CD14-positive monocyte (primary cell): ENCODE data around the gene CALM1. TPM values are rescaled to one million over a fixed set of nuclear protein-coding genes. Genes with fewer than 3 reads are reported as not detected.

Source experiments
- DNase-seq, 3 donors: peaks; one replicate each; pipeline ENCODE4 v3.0.0-alpha.2; 2011 to 2022
- H2AFZ ChIP-seq: 2 replicates; pipeline ENCODE4 v1.6.0; 2012; ENCODE audit warnings: mild to moderate bottlenecking, low read depth, low read length, inconsistent platforms; ENCODE audit not compliant: insufficient read depth, poor library complexity, severe bottlenecking
- H3K27ac ChIP-seq, 2 donors: 1 replicate in 1 of 2; 2 replicates in 1 of 2; pipeline ENCODE4 v1.5.1; 2012 to 2013; ENCODE audit warnings: low read length in 2 of 2, control low read depth in 1 of 2, inconsistent platforms in 1 of 2, low read depth in 1 of 2, mild to moderate bottlenecking in 1 of 2
- H3K27me3 ChIP-seq, 2 donors: one replicate each; pipeline versions ENCODE4 v1.6.0 to v1.6.1; 2011 to 2013; ENCODE audit warnings: low read length in 2 of 2; ENCODE audit not compliant: control insufficient read depth in 2 of 2, insufficient read depth in 2 of 2
- H3K36me3 ChIP-seq, 2 donors: replicated peaks in 1 of 2; 1 replicate in 1 of 2; 2 replicates in 1 of 2; pipeline versions ENCODE4 v1.5.1 to v1.6.1; 2012 to 2013; ENCODE audit warnings: low read length in 2 of 2, control low read depth in 1 of 2, inconsistent platforms in 1 of 2, mild to moderate bottlenecking in 1 of 2; ENCODE audit not compliant: insufficient read depth in 2 of 2, control insufficient read depth in 1 of 2
- H3K4me1 ChIP-seq, 2 donors: 1 replicate in 1 of 2; 2 replicates in 1 of 2; pipeline versions ENCODE4 v1.5.1 to v1.6.1; 2012 to 2013; ENCODE audit warnings: low read length in 2 of 2, control low read depth in 1 of 2, inconsistent platforms in 1 of 2, mild to moderate bottlenecking in 1 of 2, moderate library complexity in 1 of 2; ENCODE audit not compliant: insufficient read depth in 2 of 2, control insufficient read depth in 1 of 2
- H3K4me2 ChIP-seq: replicated peaks from 2 replicates; pipeline ENCODE3; 2012; ENCODE audit warnings: low read length, moderate library complexity, mild to moderate bottlenecking; ENCODE audit not compliant: poor library complexity, severe bottlenecking; ENCODE audit errors: extremely low read depth
- H3K4me3 ChIP-seq, 3 experiments: fragments of 200-600 bp in 1 of 3; sonication (generic) in 1 of 3; replicated peaks in 1 of 3; 1 replicate in 2 of 3; 2 replicates in 1 of 3; pipeline ENCODE4 v1.5.1; 2011 to 2013; ENCODE audit warnings: low read length in 3 of 3, mild to moderate bottlenecking in 3 of 3, control low read depth in 2 of 3, low read depth in 2 of 3, inconsistent platforms in 1 of 3, moderate library complexity in 1 of 3
- H3K79me2 ChIP-seq: 2 replicates; pipeline ENCODE4 v1.6.0; 2012; ENCODE audit warnings: mild to moderate bottlenecking, control low read depth, inconsistent platforms, low read length, moderate library complexity; ENCODE audit not compliant: insufficient read depth
- H3K9ac ChIP-seq: 2 replicates; pipeline ENCODE4 v1.6.0; 2017; ENCODE audit warnings: low read length, mild to moderate bottlenecking; ENCODE audit not compliant: insufficient read depth, poor library complexity, severe bottlenecking
- H3K9me3 ChIP-seq, 2 donors: replicated peaks in 1 of 2; 1 replicate in 1 of 2; 2 replicates in 1 of 2; pipeline versions ENCODE4 v1.5.1 to v1.6.1; 2012 to 2013; ENCODE audit warnings: low read length in 2 of 2, control low read depth in 1 of 2; ENCODE audit not compliant: control insufficient read depth in 1 of 2, insufficient read depth in 1 of 2
- H4K20me1 ChIP-seq: 2 replicates; pipeline ENCODE4 v1.6.0; 2012; ENCODE audit warnings: mild to moderate bottlenecking, low read length, control low read depth, moderate library complexity; ENCODE audit not compliant: insufficient read depth
- H3K27ac Mint-ChIP-seq, 7 donors: one replicate each; pipeline ENCODE4 v1.8.0; 2020; ENCODE audit warnings: mild to moderate bottlenecking in 7 of 7, mixed read lengths in 7 of 7, moderate library complexity in 6 of 7, inconsistent platforms in 2 of 7
- H3K27me3 Mint-ChIP-seq, 3 donors: one replicate each; pipeline ENCODE4 v1.8.0; 2021 to 2022; ENCODE audit warnings: low read depth in 3 of 3, mild to moderate bottlenecking in 3 of 3, mixed read lengths in 3 of 3, moderate library complexity in 3 of 3, inconsistent platforms in 1 of 3
- H3K36me3 Mint-ChIP-seq, 2 donors: one replicate each; pipeline ENCODE4 v1.8.0; 2020; ENCODE audit warnings: mixed read lengths in 2 of 2, inconsistent platforms in 1 of 2, mild to moderate bottlenecking in 1 of 2
- H3K4me1 Mint-ChIP-seq: one replicate; pipeline ENCODE4 v1.8.0; 2020; ENCODE audit warnings: mild to moderate bottlenecking, mixed read lengths
- H3K4me3 Mint-ChIP-seq, 2 donors: one replicate each; pipeline ENCODE4 v1.8.0; 2020; ENCODE audit warnings: mild to moderate bottlenecking in 2 of 2, mixed read lengths in 2 of 2, moderate library complexity in 1 of 2
- H3K9me3 Mint-ChIP-seq, 7 donors: one replicate each; pipeline ENCODE4 v1.8.0; 2020 to 2022; ENCODE audit warnings: mixed read lengths in 7 of 7, mild to moderate bottlenecking in 6 of 7, moderate library complexity in 6 of 7, inconsistent platforms in 2 of 7
- WGBS: methylation state at CpG from one replicate; pipeline ENCODE4 v1.1.5; 2013; ENCODE audit warnings: missing lambda C conversion rate; ENCODE audit not compliant: insufficient coverage; 5-methylcytosine and 5-hydroxymethylcytosine counted together
- intact Hi-C, 2 donors: fragments of 100-400 bp; cut with micrococcal nuclease; formaldehyde crosslinking; loops; one replicate each; pipeline versions ENCODE4 v1.15.0 to v1.15.1; 2023
- polyA plus RNA-seq, 3 donors: library from polyadenylated mRNA; depleted of rRNA in 1 of 3; unstranded in 2 of 3; stranded (reverse) in 1 of 3; fragments of 300-500 nt in 2 of 3; fragments of >200 nt in 1 of 3; fragmentation: Illumina TruSeq in 2 of 3; gene quantifications; 1 replicate in 2 of 3; 2 replicates in 1 of 3; pipeline ENCODE4 v1.2.3, GENCODE V29; 2012 to 2021
- TF ChIP-seq, protein P1 (sequence below): fragments of 200-600 bp; IDR thresholded peaks from one replicate; pipeline ENCODE4 v1.8.0; 2022; ENCODE audit warnings: antibody characterized with exemption, mild to moderate bottlenecking

CALM1 gene
- polyA plus RNA-seq, 3 donors: 277 to 912 (median 906) TPM

DNA sequence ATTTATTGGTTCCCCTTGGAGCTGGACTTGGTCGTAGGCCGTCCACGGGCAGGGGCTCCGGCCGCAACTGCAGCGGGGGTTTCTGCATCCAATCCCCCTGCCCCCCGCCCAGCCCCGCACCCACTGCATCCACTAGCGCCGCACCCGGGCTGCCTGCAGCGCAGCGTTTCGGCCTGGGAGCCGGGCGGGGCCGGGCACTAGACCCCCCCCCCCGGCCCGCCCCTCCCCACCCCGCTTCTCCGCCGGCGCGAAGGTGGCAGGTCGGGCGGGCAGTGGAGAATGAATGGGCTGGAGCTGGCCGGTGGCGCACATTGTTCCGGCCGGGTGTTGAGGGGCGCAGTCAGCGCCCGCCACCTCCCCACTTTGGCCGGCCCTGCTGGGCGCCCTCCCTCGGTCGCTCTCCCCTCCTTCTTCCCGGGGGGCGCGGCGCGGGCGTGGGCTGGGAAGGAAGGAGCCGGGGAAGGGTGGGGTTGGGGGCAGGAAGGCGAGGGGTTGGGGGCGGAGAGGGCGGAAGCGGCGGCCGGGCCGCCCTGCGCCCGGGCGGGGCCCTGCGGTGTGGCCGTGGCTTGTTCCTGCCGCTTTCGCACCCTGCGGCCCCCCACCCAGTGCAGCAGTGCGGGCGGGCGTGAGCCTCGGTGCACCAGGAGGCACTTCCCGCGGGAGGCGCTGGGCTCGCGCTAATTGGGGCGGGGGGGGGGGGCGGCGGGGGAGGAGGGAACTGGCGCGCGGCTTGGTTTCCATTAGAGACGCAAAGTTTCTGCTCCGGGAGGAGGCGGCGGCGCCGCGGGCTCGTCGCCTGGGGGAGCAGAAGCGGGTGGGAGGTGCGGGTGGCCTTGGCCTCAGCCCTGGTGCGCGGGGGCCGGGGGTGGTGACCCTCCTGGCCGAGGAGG lies 841 bp downstream of the CALM1 start:
- intact Hi-C loops: loop anchor here (1.0 to 10.0 kb wide), 6 partner anchors 13 to 445 kb away; partner anchors contain the start of gene EFCAB11 (in 1 of the 2)
- Histone ChIP-seq H3K9ac (peak overlapping the region; percentile 83), H3K4me1 (peaks cover 32 to 42% of the 10 kb centered on the region in 2 donors), H2AFZ (peak overlapping the region; percentile 60), H3K9me3 (no peaks in the 10 kb centered on the region), H3K4me2 (peak overlapping the region; percentile 77), H4K20me1 (peaks cover 51% of the 10 kb centered on the region), H3K79me2 (peaks cover 56% of the 10 kb centered on the region), H3K36me3 (peaks cover 25 to 26% of the 10 kb centered on the region in 2 donors), H3K4me3 (peak overlapping the region; percentile 65 to 99 (median 71)), H3K27me3 (peaks cover 0 to 2% of the 10 kb centered on the region in 2 donors), H3K27ac (peak overlapping the region; percentile 41 to 80)
- H3K27ac Mint-ChIP-seq: peak overlapping the region; percentile 83 to 94 (median 92)
- WGBS: under 1% methylated on average over 39 of the region's 89 CpGs
- TF ChIP-seq, protein P1, sequence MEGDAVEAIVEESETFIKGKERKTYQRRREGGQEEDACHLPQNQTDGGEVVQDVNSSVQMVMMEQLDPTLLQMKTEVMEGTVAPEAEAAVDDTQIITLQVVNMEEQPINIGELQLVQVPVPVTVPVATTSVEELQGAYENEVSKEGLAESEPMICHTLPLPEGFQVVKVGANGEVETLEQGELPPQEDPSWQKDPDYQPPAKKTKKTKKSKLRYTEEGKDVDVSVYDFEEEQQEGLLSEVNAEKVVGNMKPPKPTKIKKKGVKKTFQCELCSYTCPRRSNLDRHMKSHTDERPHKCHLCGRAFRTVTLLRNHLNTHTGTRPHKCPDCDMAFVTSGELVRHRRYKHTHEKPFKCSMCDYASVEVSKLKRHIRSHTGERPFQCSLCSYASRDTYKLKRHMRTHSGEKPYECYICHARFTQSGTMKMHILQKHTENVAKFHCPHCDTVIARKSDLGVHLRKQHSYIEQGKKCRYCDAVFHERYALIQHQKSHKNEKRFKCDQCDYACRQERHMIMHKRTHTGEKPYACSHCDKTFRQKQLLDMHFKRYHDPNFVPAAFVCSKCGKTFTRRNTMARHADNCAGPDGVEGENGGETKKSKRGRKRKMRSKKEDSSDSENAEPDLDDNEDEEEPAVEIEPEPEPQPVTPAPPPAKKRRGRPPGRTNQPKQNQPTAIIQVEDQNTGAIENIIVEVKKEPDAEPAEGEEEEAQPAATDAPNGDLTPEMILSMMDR: no peak
- peaks cover 0 to 4% (median 0%) of the 10 kb centered on the region in 3 donors for H3K27me3 Mint-ChIP-seq
- peak; percentile 16 to 40 (median 38) for DNase-seq
- peak overlapping the region; percentile 85 to 97 for H3K4me3 Mint-ChIP-seq
- H3K9me3 Mint-ChIP-seq: no peaks in the 10 kb centered on the region
- H3K4me1 Mint-ChIP-seq: peaks cover 46% of the 10 kb centered on the region
- peaks cover 26 to 28% of the 10 kb centered on the region in 2 donors for H3K36me3 Mint-ChIP-seq

DNA sequence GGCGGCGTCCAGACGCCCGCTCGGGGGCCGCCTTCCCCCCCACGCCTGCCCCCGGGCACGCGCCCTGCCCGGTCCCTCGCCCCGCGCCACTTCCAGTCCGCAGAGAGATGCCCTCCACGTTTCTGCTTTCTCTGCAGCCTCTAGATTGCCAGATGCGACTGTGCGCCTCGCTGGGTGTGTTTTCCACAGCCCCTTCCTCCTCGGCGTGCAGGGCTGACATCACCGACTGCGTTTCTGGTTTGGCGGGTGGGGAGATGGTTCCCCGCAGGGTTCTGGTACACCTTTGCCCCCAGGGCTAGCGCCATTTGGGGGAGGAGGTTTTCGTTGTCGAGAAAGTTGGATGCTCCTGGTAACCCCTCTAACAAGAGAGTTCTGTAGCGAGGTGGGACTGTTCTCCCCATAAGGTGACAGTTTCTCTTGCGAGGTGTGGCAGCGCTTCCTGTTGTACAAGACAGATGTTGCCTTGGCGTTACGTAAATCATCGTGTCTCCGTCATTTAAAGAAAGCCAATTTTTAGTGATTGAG lies 1.5 kb downstream of the CALM1 start:
- intact Hi-C loops: loop anchor here (5.0 to 10.0 kb wide), 5 partner anchors 106 to 446 kb away; partner anchors contain the start of gene EFCAB11 (in 1 of the 2)
- Mint-ChIP-seq H3K27me3 (peaks cover 0 to 4% (median 0%) of the 10 kb centered on the region in 3 donors), H3K36me3 (peaks cover 33 to 35% of the 10 kb centered on the region in 2 donors), H3K4me3 (peak overlapping the region; percentile 89 to 90), H3K9me3 (no peaks in the 10 kb centered on the region), H3K4me1 (peaks cover 46% of the 10 kb centered on the region), H3K27ac (peak overlapping the region; percentile 88 to 95 (median 94))
- Histone ChIP-seq H2AFZ (peak overlapping the region; percentile 60), H3K27ac (peak overlapping the region; percentile 70 to 78), H3K4me2 (peak overlapping the region; percentile 77), H3K27me3 (peaks cover 0 to 2% of the 10 kb centered on the region in 2 donors), H3K9ac (peak overlapping the region; percentile 83), H3K36me3 (peaks cover 32 to 33% of the 10 kb centered on the region in 2 donors), H3K79me2 (peaks cover 63% of the 10 kb centered on the region), H3K9me3 (no peaks in the 10 kb centered on the region), H3K4me1 (peaks cover 32 to 42% of the 10 kb centered on the region in 2 donors), H3K4me3 (peak overlapping the region; percentile 65 to 99 (median 71)), H4K20me1 (peaks cover 58% of the 10 kb centered on the region)
- under 1% methylated on average over 30 of the region's 35 CpGs for WGBS
- TF ChIP-seq, protein P1: no peak
- peak; percentile 60 to 65 (median 62) for DNase-seq
